GM19372 (cell line): ENCODE measurements around the gene TSC2.

Source experiments
- ATAC-seq: cut with Tn5 transposase; IDR thresholded peaks from one replicate; pipeline ENCODE4 v1.9.1; 2021; ENCODE audit warnings: mild to moderate bottlenecking, low read depth, moderate library complexity; ENCODE audit not compliant: unreplicated experiment

TSC2 gene

DNA sequence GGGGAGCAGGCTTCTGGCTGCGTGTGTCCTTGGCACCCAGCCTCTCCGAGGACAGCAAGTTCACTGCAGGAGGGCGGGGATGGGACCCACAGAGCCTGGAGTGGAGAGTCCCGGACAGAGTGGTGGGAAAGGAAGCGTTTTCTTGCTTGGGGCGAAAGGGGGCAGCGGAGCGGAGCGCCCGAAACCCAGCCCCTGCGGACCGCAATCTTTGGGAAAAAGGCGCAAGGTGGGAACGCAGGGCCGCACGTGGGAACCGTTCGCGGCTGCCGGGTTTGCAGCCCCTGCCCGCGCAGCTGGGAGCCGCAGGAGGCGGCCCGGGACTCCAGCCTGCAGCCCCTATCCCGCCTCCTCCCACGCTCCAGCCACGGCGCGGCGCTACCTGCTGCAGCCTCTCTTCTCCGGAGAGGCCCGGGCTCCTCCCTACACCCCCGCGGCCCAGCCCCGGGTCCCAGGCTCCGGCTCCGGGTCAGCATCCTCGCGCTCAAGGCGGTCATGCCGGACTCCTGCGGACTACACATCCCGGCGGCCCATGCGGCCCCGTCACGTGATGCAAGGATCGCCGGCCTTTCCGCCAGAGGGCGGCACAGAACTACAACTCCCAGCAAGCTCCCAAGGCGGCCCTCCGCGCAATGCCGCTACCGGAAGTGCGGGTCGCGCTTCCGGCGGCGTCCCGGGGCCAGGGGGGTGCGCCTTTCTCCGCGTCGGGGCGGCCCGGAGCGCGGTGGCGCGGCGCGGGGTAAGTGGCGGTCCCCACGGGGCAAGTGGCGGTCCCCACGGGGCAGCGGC, at the start of gene TSC2, which contains the start of gene NTHL1:
Gene TSC2 (plus strand): TSS at position 656 of the 786 bp plus-strand sequence. CDS start 631 bp downstream, outside the sequence.
Gene NTHL1 (minus strand): TSS at position 505 of the 786 bp plus-strand sequence. CDS start 11 bp downstream, at position 494.
- ATAC-seq = peak; percentile 90

GRCh38 chr16:1998360-1998835, 49.4 kb upstream of the TSC2 start:
- ATAC-seq = no peak

DNA sequence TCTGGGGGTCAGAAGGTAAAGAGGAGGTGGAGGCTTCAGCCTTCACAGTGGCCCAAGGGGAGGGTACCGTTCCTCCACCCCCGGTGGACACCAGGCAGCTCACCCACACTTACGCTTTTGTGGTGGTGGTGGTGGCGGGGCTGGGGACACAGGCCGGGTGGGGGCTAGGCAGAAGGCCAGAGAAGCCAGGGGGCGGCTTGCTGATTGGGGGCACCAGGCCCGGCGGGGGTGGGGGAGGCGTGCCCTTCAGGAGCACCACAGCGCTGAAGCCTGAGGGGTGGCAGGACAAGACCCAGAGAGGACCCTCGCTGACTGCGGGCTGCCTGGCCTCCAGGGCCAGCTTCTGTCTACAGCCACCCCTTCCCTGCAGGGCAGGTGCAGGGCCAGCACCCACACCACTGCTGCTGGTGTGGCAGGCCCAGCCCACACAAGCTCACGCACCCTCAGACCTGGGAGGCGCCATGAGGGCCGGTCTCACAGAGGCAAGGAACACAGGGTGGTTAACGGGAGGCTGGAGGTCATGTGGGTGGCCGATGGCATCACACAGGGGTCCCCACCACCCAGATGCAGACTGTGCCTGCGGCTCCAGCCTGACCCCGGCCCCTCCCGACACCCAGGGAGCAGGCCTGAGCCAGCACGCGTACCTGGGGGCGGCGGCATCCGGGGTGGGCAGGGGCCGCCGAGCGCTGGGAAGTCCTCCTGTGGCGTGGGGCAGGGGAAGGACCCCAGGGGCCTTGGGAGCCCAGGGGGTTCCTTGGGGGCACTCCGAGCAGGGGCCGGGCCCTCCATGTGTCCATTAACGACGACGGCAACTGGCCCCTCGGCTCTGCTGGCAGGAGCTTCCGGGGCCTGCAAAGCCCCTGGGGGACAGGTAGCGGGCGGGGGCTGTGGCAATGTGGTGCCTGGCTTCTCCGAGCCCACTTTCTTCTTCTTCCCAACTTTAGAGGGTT, 48.7 kb upstream of the TSC2 start:
- no peak for ATAC-seq

DNA sequence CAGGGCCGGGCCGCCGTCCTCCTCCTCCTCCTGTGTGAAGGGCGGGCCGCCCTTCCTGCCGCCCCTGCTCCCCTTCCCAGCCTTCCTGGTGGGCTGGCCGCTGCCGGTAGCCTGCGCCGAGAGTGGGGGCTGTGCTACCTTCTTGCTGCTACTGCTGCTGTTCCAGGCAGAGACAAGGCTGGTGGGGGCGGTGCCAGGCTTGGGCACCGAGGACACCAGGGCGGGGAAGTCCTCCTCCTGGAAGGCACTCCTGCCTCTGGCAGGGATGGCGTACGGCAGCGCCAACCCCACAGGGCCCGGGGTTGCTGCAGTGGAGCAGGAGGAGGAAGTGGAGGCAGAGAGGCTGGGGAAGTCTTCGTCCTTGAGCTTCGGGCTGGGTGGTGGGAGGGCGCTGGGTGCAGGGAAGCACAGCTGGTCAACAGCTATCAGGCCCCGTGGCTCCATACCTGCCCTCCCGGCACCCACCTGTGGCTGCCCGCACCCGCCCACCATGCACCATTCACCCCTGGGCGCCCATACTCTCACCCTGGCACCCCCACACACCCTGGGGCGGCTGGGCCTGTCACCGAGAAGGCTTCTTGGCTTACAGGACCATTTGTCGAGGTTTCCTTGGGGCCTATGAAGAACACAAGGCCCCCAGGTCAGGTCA, 47.8 kb upstream of the TSC2 start:
- ATAC-seq = no peak

GRCh38 chr16:2001035-2001434, 46.8 kb upstream of the TSC2 start:
- ATAC-seq = no peak

GRCh38 chr16:2001456-2002355, 46.1 kb upstream of the TSC2 start:
- no peak for ATAC-seq

DNA sequence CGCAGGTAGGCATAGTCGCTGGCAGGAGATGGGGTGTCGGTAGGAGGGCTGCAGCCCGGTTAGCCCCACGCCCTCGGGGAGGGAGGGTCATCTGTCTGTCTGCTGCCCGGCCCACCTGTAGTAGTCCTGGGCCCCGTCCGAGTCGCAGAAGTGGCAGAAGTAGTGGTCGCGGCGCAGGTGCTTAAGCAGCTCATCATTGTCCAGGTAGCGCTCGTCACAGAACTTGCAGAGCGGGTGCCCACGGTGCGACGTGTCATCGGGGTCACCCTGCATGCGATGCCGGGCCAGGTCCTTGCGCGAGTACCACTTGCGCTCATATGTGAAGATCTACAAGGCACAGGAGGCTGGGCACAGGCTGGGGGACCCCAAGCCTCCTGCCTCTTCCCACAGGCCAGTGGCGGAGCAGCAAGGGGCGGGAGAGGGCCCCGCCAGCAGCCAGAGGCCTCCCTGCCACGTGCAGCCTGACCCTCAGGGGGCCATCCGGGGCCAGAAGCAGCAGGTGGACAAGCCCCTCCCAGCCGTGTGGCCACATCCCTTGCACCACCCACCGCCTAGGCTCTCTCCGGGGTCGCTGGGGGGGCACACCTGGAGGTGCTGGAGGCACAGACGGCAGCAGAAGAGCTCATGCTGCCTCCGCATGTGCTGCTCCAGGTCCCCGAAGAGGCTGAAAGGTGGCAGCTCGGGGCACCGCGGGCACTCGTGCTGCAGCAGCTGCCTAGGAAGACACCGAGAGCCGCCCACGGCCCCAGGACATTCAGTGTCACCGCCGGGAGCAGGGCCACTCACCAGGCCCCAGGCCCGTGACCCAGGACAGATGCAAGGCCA, 45.2 kb upstream of the TSC2 start:
- no peak for ATAC-seq

GRCh38 chr16:2003231-2003826, 44.5 kb upstream of the TSC2 start:
- ATAC-seq = no peak

- peak; percentile 59 for ATAC-seq
Measured at GRCh38 chr16:2003827-2004641, 43.8 kb upstream of the TSC2 start.

GRCh38 chr16:2004795-2005517, 42.8 kb upstream of the TSC2 start:
- no peak for ATAC-seq

DNA sequence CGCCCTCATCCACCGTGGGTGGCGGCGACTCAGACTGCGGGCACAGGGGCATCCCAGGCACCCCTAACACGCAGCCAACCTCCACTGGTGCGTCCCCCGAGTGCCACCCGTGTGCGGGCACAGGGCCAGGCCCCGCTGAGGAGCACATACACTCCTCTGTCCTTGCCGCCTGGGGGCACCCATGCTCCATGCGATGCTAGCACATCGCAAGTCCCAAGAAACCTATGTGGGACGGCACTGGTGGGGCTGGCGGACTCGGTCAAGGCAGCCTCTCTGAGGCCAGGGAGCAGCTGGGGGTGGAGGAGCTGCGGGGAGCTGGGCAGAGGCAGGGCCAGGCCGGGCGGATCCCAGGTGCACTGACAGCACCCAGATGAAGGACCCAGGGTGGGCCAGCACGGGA, 42.1 kb upstream of the TSC2 start:
- ATAC-seq = no peak

DNA sequence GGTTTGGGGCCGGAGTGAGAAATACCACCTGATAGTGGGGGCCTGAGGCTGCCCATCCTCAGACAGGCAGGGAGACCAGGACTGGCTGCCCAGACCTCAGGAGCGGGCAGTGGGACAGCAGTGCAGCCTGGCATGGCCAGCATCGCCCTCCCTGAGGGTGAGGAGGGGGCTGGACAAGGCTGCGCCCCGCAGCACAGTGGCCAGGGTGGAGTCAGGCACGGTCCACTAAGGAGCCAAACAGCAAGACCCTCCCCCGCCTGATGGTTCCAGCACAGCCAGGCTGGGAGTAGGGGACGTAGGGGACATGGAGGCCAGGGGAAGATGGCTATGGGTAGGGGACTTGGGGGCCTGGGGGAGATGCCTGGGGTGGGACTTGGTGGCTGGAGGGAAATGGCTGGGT, 41.5 kb upstream of the TSC2 start:
- no peak for ATAC-seq

DNA sequence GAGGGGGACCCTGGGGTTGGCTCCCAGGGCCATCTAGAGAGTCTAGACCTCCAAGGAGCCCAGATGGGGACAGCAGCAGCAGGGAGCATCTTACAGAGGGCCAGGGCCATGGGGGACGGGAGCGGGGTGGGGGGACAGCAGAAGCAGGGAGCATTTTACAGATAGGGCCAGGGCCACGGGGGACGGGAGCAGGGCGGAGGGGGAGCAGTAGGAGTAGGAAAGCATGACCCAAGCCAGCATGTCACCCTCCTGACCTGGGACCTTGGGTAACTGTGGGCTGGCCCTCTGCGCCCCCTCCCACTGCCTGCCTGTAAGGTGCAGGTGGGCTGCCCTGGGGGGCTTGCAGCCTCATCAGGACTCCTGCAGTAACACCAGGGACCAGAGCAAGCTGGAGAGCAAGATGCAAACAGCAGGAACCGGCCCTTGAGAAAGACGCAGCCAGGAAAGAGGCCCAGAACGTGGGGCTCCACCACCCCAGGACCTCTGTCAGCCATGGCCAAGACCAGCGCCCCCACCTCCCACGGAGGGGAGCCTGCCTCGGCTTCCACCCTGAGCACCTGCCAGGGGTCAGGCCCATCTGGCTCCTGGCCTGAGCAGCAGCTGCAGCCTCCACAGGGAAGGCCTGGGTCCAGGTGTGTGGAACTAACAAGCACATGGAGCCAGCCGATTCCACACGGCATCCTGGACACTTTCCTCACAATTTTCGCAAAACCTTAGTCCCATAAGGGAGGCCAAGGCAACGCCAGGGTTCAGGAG, 40.5 kb upstream of the TSC2 start:
- ATAC-seq = no peak

DNA sequence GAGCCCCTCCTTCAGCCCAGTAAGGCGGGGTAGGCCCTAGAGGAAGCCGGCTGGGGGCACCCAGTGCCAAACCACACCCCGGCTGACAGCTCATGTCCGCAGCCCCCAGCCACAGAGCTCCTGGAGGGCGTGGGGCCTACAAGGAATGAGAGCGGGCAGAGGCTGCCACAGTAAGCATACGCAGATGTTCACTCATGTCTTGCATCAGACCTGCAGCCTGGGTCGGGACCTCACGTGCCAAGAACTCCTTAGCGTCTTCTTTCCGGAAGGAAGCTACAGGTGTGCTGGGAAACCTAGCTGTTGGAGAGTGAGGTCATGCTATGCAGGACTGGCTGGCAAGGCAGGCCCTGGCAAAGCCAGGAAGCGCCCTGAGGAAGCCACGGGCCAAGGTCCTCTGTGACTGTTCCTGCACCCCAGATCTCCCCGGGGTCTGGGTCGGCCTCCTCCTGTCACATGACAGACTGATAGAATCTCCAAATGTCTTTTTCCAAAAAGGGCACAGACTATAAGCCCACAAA, 39.7 kb upstream of the TSC2 start:
- no peak for ATAC-seq

- ATAC-seq = no peak
Measured at GRCh38 chr16:2008631-2009163, 39.1 kb upstream of the TSC2 start.
